ENCODE measurements around the gene HOXA6. TPM values are rescaled to one million over a fixed set of nuclear protein-coding genes. Genes with fewer than 3 reads are reported as not detected.

HOXA6 gene
- total RNA-seq, 1 experiment from 2014 or later: 0.65 TPM

GRCh38 chr7:27119412-27119911 lies 28.1 kb downstream of the HOXA6 start:
- CTCF ChIA-PET: interaction anchor here (0.6 to 1.0 kb wide), 2 partner anchors 49 to 258 kb away, joined by 3 to 5 read pairs; no protein-coding TSS in a partner anchor
- no peaks in the 10 kb centered on the region for H4K20me1 ChIP-seq (ENCODE audit: insufficient read depth)
- H3K36me3 ChIP-seq (ENCODE audit: low read depth): peaks cover 37% of the 10 kb centered on the region
- no peak overlapping the region for H3K4me2 ChIP-seq
- no peaks in the 10 kb centered on the region for H3K9me3 ChIP-seq (ENCODE audit: insufficient read depth, low read depth)
- H3K27ac ChIP-seq: no peak overlapping the region; the same call in 1 of the 2 replicates
- H3K79me2 ChIP-seq (ENCODE audit: low read depth): peaks cover 44% of the 10 kb centered on the region
- no peak overlapping the region for H3K4me3 ChIP-seq
- no TSS peak for BruUV-seq (replicated peaks)
- TF ChIP-seq EZH2 (IDR thresholded peaks at IDR 0.05; ENCODE audit: low read depth): no peak
- no peak for TF ChIP-seq CTCF (conservative IDR thresholded peaks at IDR 0.05)
- intact Hi-C loops (cut with micrococcal nuclease; ENCODE audit: unreplicated experiment): loop anchor here (10.0 kb wide), 1 partner anchor 625 kb away; the partner anchor contains the start of gene TAX1BP1
- no peaks in the 10 kb centered on the region for H3K27me3 ChIP-seq (ENCODE audit: insufficient read depth, low read depth)
- no peak overlapping the region for H2AFZ ChIP-seq
- peaks cover 19% of the 10 kb centered on the region for H3K4me1 ChIP-seq (replicated peaks; ENCODE audit: insufficient read depth)
- no peaks in the 10 kb centered on the region for H3K9me2 ChIP-seq (ENCODE audit: insufficient read depth)
- POLR2A ChIA-PET (ENCODE audit: unreplicated experiment): interaction anchor here (0.7 kb wide), 1 partner anchor 486 kb away, joined by 3 read pairs; no protein-coding TSS in a partner anchor
- DNase-seq: no peak
- peaks cover 49% of the 10 kb centered on the region for H3F3A ChIP-seq (ENCODE audit: insufficient read depth, low read depth)

GRCh38 chr7:27118580-27118979 lies 29.0 kb downstream of the HOXA6 start:
- intact Hi-C loops (cut with micrococcal nuclease; ENCODE audit: unreplicated experiment): loop anchor here (10.0 kb wide), 1 partner anchor 626 kb away; the partner anchor contains the start of gene TAX1BP1
- no peak for DNase-seq
- H3K79me2 ChIP-seq (ENCODE audit: low read depth): peaks cover 48% of the 10 kb centered on the region
- no peak for TF ChIP-seq CTCF (conservative IDR thresholded peaks at IDR 0.05)
- no peak for TF ChIP-seq EZH2 (IDR thresholded peaks at IDR 0.05; ENCODE audit: low read depth)
- no peak overlapping the region for H3K4me3 ChIP-seq
- H3K27ac ChIP-seq: no peak overlapping the region
- peaks cover 37% of the 10 kb centered on the region for H3K36me3 ChIP-seq (ENCODE audit: low read depth)
- no peak overlapping the region for H3K4me2 ChIP-seq
- no peaks in the 10 kb centered on the region for H3K9me2 ChIP-seq (ENCODE audit: insufficient read depth)
- no peaks in the 10 kb centered on the region for H4K20me1 ChIP-seq (ENCODE audit: insufficient read depth)
- peaks cover 19% of the 10 kb centered on the region for H3K4me1 ChIP-seq (replicated peaks; ENCODE audit: insufficient read depth)
- BruUV-seq (replicated peaks): no TSS peak
- no peaks in the 10 kb centered on the region for H3K9me3 ChIP-seq (ENCODE audit: insufficient read depth, low read depth)
- POLR2A ChIA-PET (ENCODE audit: unreplicated experiment): no interaction called here
- H3K27me3 ChIP-seq (ENCODE audit: insufficient read depth, low read depth): no peaks in the 10 kb centered on the region
- CTCF ChIA-PET: no interaction called here
- no peak overlapping the region for H2AFZ ChIP-seq
- H3F3A ChIP-seq (ENCODE audit: insufficient read depth, low read depth): peaks cover 53% of the 10 kb centered on the region

GRCh38 chr7:27117887-27118491 lies 29.6 kb downstream of the HOXA6 start:
- no peak overlapping the region for H2AFZ ChIP-seq
- no peak overlapping the region for H3K27ac ChIP-seq
- H3F3A ChIP-seq (ENCODE audit: insufficient read depth, low read depth): peaks cover 58% of the 10 kb centered on the region
- H3K9me2 ChIP-seq (ENCODE audit: insufficient read depth): no peaks in the 10 kb centered on the region
- no peaks in the 10 kb centered on the region for H3K27me3 ChIP-seq (ENCODE audit: insufficient read depth, low read depth)
- POLR2A ChIA-PET (ENCODE audit: unreplicated experiment): no interaction called here
- peak overlapping the region; percentile 90; the same call in 1 of the 2 replicates for H3K4me3 ChIP-seq
- no peaks in the 10 kb centered on the region for H4K20me1 ChIP-seq (ENCODE audit: insufficient read depth)
- no TSS peak for BruUV-seq (replicated peaks)
- peak overlapping the region; percentile 98 for H3K4me2 ChIP-seq
- H3K9me3 ChIP-seq (ENCODE audit: insufficient read depth, low read depth): no peaks in the 10 kb centered on the region
- CTCF ChIA-PET: no interaction called here
- peaks cover 54% of the 10 kb centered on the region for H3K79me2 ChIP-seq (ENCODE audit: low read depth)
- TF ChIP-seq EZH2 (IDR thresholded peaks at IDR 0.05; ENCODE audit: low read depth) (no peak), CTCF (conservative IDR thresholded peaks at IDR 0.05) (no peak)
- H3K36me3 ChIP-seq (ENCODE audit: low read depth): peaks cover 37% of the 10 kb centered on the region
- DNase-seq: no peak
- intact Hi-C loops (cut with micrococcal nuclease; ENCODE audit: unreplicated experiment): loop anchor here (10.0 kb wide), 1 partner anchor 627 kb away; the partner anchor contains the start of gene TAX1BP1
- H3K4me1 ChIP-seq (replicated peaks; ENCODE audit: insufficient read depth): peaks cover 19% of the 10 kb centered on the region
